Activated naive CD8-positive, alpha-beta T cell (primary cell): ENCODE data around the gene FBLN2.

Experiments used
- H3K27ac Mint-ChIP-seq: one replicate; pipeline ENCODE4 v1.8.0; 2021; ENCODE audit warnings: mixed read lengths
- H3K27me3 Mint-ChIP-seq: one replicate; pipeline ENCODE4 v1.8.0; 2021; ENCODE audit warnings: mixed read lengths
- H3K36me3 Mint-ChIP-seq: one replicate; pipeline ENCODE4 v1.8.0; 2021; ENCODE audit warnings: mixed read lengths
- H3K4me1 Mint-ChIP-seq: one replicate; pipeline ENCODE4 v1.8.0; 2021; ENCODE audit warnings: low read depth, mixed read lengths
- H3K4me3 Mint-ChIP-seq: one replicate; pipeline ENCODE4 v1.8.0; 2021; ENCODE audit warnings: mild to moderate bottlenecking, mixed read lengths
- H3K9me3 Mint-ChIP-seq: one replicate; pipeline ENCODE4 v1.8.0; 2021; ENCODE audit warnings: low read depth, mixed read lengths

The FBLN2 gene

DNA sequence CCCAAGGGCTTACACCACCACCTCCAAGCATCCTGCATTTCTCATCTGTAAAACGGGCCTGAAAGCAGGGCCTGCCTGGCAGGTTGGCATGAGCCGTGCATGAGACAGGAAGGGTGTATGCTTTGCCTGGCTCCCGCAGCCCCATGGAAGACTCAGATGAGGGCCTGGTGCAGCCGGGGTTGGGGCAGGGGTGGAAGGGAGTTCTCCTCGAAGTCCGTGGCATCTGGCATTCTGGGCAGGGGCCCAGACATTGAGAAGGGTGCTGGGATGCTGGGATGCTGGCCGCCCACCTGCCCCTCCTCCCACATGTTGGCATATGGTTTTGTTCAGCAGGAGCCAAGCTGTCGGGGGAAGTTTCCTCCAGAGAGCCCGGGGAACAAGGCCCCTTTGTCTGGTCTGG lies 13.0 kb upstream of the FBLN2 start:
- Mint-ChIP-seq H3K27me3 (peaks cover 1% of the 10 kb centered on the region), H3K4me3 (no peak overlapping the region), H3K4me1 (peaks cover 9% of the 10 kb centered on the region), H3K9me3 (peaks cover 2% of the 10 kb centered on the region), H3K36me3 (peaks cover 3% of the 10 kb centered on the region), H3K27ac (no peak overlapping the region)

- Mint-ChIP-seq H3K27me3 (peaks cover 1% of the 10 kb centered on the region), H3K4me3 (peak overlapping the region; percentile 18)
Observed at GRCh38 chr3:13536432-13536831, 12.5 kb upstream of the FBLN2 start.

DNA sequence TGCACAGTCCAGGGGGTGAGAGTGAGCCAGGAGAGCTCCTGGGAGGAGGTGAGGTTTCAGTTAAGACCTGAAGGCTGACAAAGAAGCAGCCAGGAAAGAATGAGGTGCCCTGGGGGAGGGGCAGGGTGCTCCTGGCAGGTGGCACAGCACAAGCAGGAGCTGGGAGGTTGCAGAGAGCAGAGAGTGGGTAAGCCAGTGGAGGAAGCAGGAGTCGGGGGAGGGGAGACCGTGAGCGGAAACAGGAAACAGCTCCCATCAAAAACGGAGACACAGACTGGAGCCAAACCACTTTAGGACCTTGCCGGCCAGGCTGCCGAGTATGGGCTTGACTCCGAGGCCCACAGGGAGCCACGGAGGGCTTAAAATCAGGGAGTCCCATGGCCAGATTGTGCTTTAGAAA lies 12.1 kb upstream of the FBLN2 start:
- H3K9me3 Mint-ChIP-seq: peaks cover 6% of the 10 kb centered on the region
- H3K4me3 Mint-ChIP-seq: peak overlapping the region; percentile 18
- H3K4me1 Mint-ChIP-seq: peaks cover 9% of the 10 kb centered on the region
- peak overlapping the region; percentile 46 for H3K27ac Mint-ChIP-seq
- peaks cover 1% of the 10 kb centered on the region for H3K27me3 Mint-ChIP-seq
- H3K36me3 Mint-ChIP-seq: peaks cover 4% of the 10 kb centered on the region

More at GRCh38 chr3:13536432-13536831, 12.5 kb upstream of the FBLN2 start:
- Mint-ChIP-seq H3K36me3 (peaks cover 4% of the 10 kb centered on the region), H3K27ac (peak overlapping the region; percentile 46), H3K4me1 (peaks cover 9% of the 10 kb centered on the region), H3K9me3 (peaks cover 6% of the 10 kb centered on the region)

- no peak overlapping the region for H3K4me3 Mint-ChIP-seq
- peaks cover 9% of the 10 kb centered on the region for H3K4me1 Mint-ChIP-seq
- H3K27ac Mint-ChIP-seq: no peak overlapping the region
- peaks cover 8% of the 10 kb centered on the region for H3K9me3 Mint-ChIP-seq
- peaks cover 8% of the 10 kb centered on the region for H3K36me3 Mint-ChIP-seq
- H3K27me3 Mint-ChIP-seq: peaks cover 1% of the 10 kb centered on the region
Observed at GRCh38 chr3:13537244-13537908, 11.5 kb upstream of the FBLN2 start.

GRCh38 chr3:13537909-13538296 lies 11.0 kb upstream of the FBLN2 start:
- H3K27me3 Mint-ChIP-seq: peaks cover 1% of the 10 kb centered on the region
- H3K9me3 Mint-ChIP-seq: peaks cover 10% of the 10 kb centered on the region
- peaks cover 8% of the 10 kb centered on the region for H3K36me3 Mint-ChIP-seq
- no peak overlapping the region for H3K27ac Mint-ChIP-seq
- H3K4me1 Mint-ChIP-seq: peaks cover 9% of the 10 kb centered on the region
- H3K4me3 Mint-ChIP-seq: no peak overlapping the region

- peaks cover 10% of the 10 kb centered on the region for H3K9me3 Mint-ChIP-seq
- H3K36me3 Mint-ChIP-seq: peaks cover 8% of the 10 kb centered on the region
- H3K4me3 Mint-ChIP-seq: no peak overlapping the region
- H3K27ac Mint-ChIP-seq: no peak overlapping the region
- peaks cover 11% of the 10 kb centered on the region for H3K4me1 Mint-ChIP-seq
- H3K27me3 Mint-ChIP-seq: peaks cover 1% of the 10 kb centered on the region
Observed at GRCh38 chr3:13538520-13539291, 10.2 kb upstream of the FBLN2 start.

- H3K4me3 Mint-ChIP-seq: no peak overlapping the region
- peaks cover 1% of the 10 kb centered on the region for H3K27me3 Mint-ChIP-seq
- H3K27ac Mint-ChIP-seq: no peak overlapping the region
- peaks cover 8% of the 10 kb centered on the region for H3K36me3 Mint-ChIP-seq
- peaks cover 15% of the 10 kb centered on the region for H3K4me1 Mint-ChIP-seq
- H3K9me3 Mint-ChIP-seq: peaks cover 10% of the 10 kb centered on the region
Observed at GRCh38 chr3:13539292-13539638, 9.7 kb upstream of the FBLN2 start.

DNA sequence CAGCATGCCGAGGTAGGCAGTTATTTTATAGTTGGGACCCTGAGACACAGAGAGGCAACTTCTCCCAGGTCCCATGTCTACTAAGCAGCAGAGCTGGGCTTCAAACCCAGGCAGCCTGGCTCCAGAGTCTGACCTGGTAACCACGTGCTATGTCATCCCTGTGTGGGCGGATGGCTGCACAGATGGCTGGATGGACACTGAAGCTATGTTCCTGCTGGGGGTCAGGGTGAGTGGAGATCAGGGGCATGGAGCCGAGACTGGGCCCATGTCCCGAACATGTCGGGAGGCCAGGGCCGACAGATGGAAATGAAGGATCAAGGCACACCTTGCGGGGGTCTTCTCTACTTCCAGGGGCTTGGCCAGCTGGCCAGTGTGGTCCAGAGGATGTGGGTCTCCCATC lies 9.3 kb upstream of the FBLN2 start:
- Mint-ChIP-seq H3K9me3 (peaks cover 10% of the 10 kb centered on the region), H3K27ac (no peak overlapping the region), H3K4me1 (peaks cover 19% of the 10 kb centered on the region), H3K27me3 (peaks cover 1% of the 10 kb centered on the region), H3K4me3 (no peak overlapping the region), H3K36me3 (peaks cover 8% of the 10 kb centered on the region)

DNA sequence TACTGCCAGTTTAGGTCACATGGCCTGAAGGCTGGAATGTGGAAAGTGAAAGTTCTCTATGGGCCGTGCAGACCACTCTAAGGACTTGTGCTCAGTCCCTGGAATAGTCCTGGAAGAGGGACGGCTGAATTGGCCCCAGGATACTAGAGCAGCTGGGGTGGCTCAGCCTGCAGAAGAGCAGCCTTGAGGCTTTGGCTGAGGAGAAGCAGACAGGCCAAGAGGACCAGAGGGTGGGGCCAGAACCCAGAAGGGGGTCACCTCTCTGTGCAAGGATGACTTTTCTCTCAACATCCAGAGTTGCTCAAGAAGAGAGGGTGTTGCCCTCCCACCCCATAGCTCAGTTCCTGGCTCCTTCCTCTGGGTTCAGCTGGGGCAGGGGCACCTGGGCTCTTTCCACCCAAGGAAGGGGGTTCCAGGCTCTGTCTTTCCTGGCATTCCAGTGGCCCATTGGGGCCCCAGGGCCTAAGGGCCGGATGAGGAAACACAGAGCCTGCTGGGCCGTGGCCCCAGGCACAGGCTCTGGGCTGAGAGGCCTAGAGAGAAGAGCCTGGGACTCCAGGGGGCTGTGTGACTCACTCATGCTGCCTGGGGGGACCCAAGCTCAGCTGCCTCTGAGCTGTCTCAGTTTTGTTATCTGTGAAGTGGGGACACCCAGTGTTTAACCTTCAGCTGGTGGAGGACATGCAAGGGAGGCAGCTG lies 8.5 kb upstream of the FBLN2 start:
- Mint-ChIP-seq H3K4me3 (no peak overlapping the region), H3K27ac (no peak overlapping the region), H3K9me3 (peaks cover 10% of the 10 kb centered on the region), H3K36me3 (peaks cover 8% of the 10 kb centered on the region), H3K4me1 (peaks cover 27% of the 10 kb centered on the region), H3K27me3 (peaks cover 3% of the 10 kb centered on the region)

DNA sequence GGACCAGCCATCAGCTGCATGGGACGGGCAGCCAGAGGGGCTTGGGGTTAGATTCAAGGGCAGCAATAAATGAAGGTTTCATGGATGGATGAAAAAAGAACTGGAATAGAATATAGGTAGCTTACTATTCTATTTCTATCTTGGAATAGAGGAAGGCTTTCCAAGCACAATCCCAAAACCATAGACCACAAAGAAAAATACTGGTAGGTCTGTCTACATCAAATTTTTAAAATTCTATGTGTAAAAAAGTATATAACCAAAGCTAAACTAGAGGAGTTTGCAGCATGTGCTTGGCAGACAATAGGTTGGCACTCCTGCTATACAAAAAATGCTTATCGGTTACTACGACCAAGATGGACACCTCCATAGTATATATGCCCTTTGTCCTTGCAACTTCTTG lies 7.2 kb upstream of the FBLN2 start:
- H3K27ac Mint-ChIP-seq: no peak overlapping the region
- peaks cover 1% of the 10 kb centered on the region for H3K27me3 Mint-ChIP-seq
- peaks cover 10% of the 10 kb centered on the region for H3K9me3 Mint-ChIP-seq
- H3K4me1 Mint-ChIP-seq: peaks cover 29% of the 10 kb centered on the region
- H3K36me3 Mint-ChIP-seq: peaks cover 8% of the 10 kb centered on the region
- no peak overlapping the region for H3K4me3 Mint-ChIP-seq

DNA sequence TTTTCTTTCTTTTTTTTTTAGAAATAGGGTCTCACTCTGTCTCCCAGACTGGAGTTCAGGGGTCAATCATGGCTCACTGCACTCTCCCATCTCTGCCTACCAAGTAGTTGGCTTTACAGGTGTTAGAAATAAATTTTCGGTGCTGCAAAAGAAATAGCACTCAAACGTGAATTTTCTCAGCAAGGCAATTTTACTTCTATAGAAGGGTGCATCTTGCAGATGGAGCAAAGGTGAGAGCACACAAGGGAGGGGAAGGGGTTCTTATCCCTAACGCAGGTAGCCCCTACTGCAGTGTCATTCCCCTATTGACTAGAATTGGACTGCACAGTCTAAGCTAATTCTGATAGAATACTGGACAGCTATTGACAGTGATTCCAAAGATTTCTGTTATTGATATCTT lies 6.8 kb upstream of the FBLN2 start:
- Mint-ChIP-seq H3K36me3 (peaks cover 8% of the 10 kb centered on the region), H3K9me3 (peaks cover 10% of the 10 kb centered on the region), H3K4me1 (peaks cover 24% of the 10 kb centered on the region), H3K27ac (no peak overlapping the region), H3K27me3 (peaks cover 1% of the 10 kb centered on the region), H3K4me3 (no peak overlapping the region)

DNA sequence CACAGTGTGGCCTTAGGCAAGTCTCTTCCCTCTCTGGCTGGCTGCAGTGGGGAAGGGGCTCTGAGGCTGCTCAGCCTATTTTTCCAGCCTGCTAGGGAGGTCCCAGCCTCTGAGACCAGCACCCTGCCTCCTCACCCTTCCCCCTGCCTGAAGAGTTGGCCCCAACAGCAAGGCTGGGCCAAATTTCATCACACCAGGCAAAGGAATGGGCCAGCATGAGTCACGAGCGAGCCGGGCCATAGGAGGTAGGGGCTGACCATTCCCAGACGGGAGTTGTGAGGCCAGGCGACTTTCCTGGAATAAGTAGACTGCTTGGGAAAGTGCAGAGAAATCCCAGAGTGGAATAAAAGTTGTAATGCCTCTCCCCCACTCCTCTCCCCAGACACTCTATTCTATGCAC lies 5.7 kb upstream of the FBLN2 start:
- H3K36me3 Mint-ChIP-seq: peaks cover 7% of the 10 kb centered on the region
- peaks cover 27% of the 10 kb centered on the region for H3K4me1 Mint-ChIP-seq
- H3K9me3 Mint-ChIP-seq: peaks cover 10% of the 10 kb centered on the region
- H3K4me3 Mint-ChIP-seq: no peak overlapping the region
- H3K27ac Mint-ChIP-seq: no peak overlapping the region
- H3K27me3 Mint-ChIP-seq: peaks cover 3% of the 10 kb centered on the region

- peaks cover 10% of the 10 kb centered on the region for H3K9me3 Mint-ChIP-seq
- H3K27me3 Mint-ChIP-seq: peaks cover 5% of the 10 kb centered on the region
- H3K4me1 Mint-ChIP-seq: peaks cover 29% of the 10 kb centered on the region
- peaks cover 7% of the 10 kb centered on the region for H3K36me3 Mint-ChIP-seq
- peak overlapping the region; percentile 41 for H3K27ac Mint-ChIP-seq
- H3K4me3 Mint-ChIP-seq: peak overlapping the region; percentile 46
Observed at GRCh38 chr3:13544293-13544831, 4.6 kb upstream of the FBLN2 start.

- Mint-ChIP-seq H3K4me1 (peaks cover 36% of the 10 kb centered on the region), H3K27ac (peak overlapping the region; percentile 23), H3K9me3 (peaks cover 10% of the 10 kb centered on the region), H3K4me3 (peak overlapping the region; percentile 46), H3K27me3 (peaks cover 9% of the 10 kb centered on the region), H3K36me3 (peaks cover 7% of the 10 kb centered on the region)
Observed at GRCh38 chr3:13544951-13545651, 3.8 kb upstream of the FBLN2 start.
